ENCODE results near the gene TMEM117. TPM values are rescaled to one million over a fixed set of nuclear protein-coding genes. Genes with fewer than 3 reads are reported as not detected.

TMEM117 gene
- polyA plus RNA-seq, 1 donor (not counting 4 experiments of a cell fraction or from before 2014, with no cell fraction given), result 8.5 TPM

GRCh38 chr12:44015333-44015941 is 179.6 kb downstream of the TMEM117 start:
- Histone ChIP-seq H3K9me3 (ENCODE audit: control insufficient read depth, low read depth, low read length) (no peaks in the 10 kb centered on the region), H3K27ac (ENCODE audit: control insufficient read depth, insufficient read depth, low read length) (no peak overlapping the region), H3K4me1 (ENCODE audit: control insufficient read depth, extremely low read depth, insufficient read depth, low read length) (no peaks in the 10 kb centered on the region), H4K20me1 (ENCODE audit: control insufficient read depth, extremely low read depth, insufficient read depth, low read length) (no peaks in the 10 kb centered on the region), H3K36me3 (ENCODE audit: control insufficient read depth in 2 of 2, extremely low read depth in 1 of 2, insufficient read depth in 2 of 2, low read length in 2 of 2) (no peaks in the 10 kb centered on the region), H3K27me3 (ENCODE audit: control insufficient read depth, extremely low read depth, insufficient read depth, low read length) (no peaks in the 10 kb centered on the region), H2AFZ (ENCODE audit: control insufficient read depth, low read length) (no peak overlapping the region), H3K4me3 (ENCODE audit: control insufficient read depth in 2 of 3, extremely low read depth in 1 of 3, insufficient read depth in 2 of 3, low read depth in 1 of 3, low read length in 3 of 3) (no peak overlapping the region), H3K9me1 (ENCODE audit: control insufficient read depth, extremely low read depth, insufficient read depth, low read length) (no peaks in the 10 kb centered on the region), H3K9ac (ENCODE audit: control insufficient read depth, extremely low read depth, insufficient read depth, low read length) (no peak overlapping the region), H3K79me2 (ENCODE audit: control insufficient read depth, insufficient read depth, low read length) (no peaks in the 10 kb centered on the region), H3K4me2 (ENCODE audit: control insufficient read depth, extremely low read depth, insufficient read depth, low read depth, low read length) (no peak overlapping the region)
- DNase-seq (ENCODE audit: low read depth, low spot score) (peak; percentile 30), FAIRE-seq (no peak)
- dilution Hi-C loops (cut with MboI; ENCODE audit: extremely low pct_ligation_motif_present, low sequenced_read_pairs), result no loop called here
- TF ChIP-seq, protein P1, sequence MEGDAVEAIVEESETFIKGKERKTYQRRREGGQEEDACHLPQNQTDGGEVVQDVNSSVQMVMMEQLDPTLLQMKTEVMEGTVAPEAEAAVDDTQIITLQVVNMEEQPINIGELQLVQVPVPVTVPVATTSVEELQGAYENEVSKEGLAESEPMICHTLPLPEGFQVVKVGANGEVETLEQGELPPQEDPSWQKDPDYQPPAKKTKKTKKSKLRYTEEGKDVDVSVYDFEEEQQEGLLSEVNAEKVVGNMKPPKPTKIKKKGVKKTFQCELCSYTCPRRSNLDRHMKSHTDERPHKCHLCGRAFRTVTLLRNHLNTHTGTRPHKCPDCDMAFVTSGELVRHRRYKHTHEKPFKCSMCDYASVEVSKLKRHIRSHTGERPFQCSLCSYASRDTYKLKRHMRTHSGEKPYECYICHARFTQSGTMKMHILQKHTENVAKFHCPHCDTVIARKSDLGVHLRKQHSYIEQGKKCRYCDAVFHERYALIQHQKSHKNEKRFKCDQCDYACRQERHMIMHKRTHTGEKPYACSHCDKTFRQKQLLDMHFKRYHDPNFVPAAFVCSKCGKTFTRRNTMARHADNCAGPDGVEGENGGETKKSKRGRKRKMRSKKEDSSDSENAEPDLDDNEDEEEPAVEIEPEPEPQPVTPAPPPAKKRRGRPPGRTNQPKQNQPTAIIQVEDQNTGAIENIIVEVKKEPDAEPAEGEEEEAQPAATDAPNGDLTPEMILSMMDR (optimal IDR thresholded peaks at IDR 0.05 in 1 of 3, IDR thresholded peaks at IDR 0.05 in 1 of 3, conservative IDR thresholded peaks at IDR 0.05 in 1 of 3; ENCODE audit: extremely low read depth in 1 of 3, insufficient read depth in 2 of 3, low read length in 3 of 3), result peak in 2 of 3 experiments; percentile 38 to 46
- TF ChIP-seq EZH2 (IDR thresholded peaks at IDR 0.05; ENCODE audit: low read length), result no peak

- no peak overlapping the region for H3K4me2 ChIP-seq (ENCODE audit: control insufficient read depth, extremely low read depth, insufficient read depth, low read depth, low read length)
- TF ChIP-seq, protein P1 (optimal IDR thresholded peaks at IDR 0.05 in 1 of 3, IDR thresholded peaks at IDR 0.05 in 1 of 3, conservative IDR thresholded peaks at IDR 0.05 in 1 of 3; ENCODE audit: extremely low read depth in 1 of 3, insufficient read depth in 2 of 3, low read length in 3 of 3), result no peak
- no peak for TF ChIP-seq EZH2 (IDR thresholded peaks at IDR 0.05; ENCODE audit: low read length)
- H3K4me1 ChIP-seq (ENCODE audit: control insufficient read depth, extremely low read depth, insufficient read depth, low read length), result no peaks in the 10 kb centered on the region
- no peaks in the 10 kb centered on the region for H4K20me1 ChIP-seq (ENCODE audit: control insufficient read depth, extremely low read depth, insufficient read depth, low read length)
- H3K4me3 ChIP-seq (ENCODE audit: control insufficient read depth in 2 of 3, extremely low read depth in 1 of 3, insufficient read depth in 2 of 3, low read depth in 1 of 3, low read length in 3 of 3), result no peak overlapping the region
- H2AFZ ChIP-seq (ENCODE audit: control insufficient read depth, low read length), result no peak overlapping the region
- dilution Hi-C loops (cut with MboI; ENCODE audit: extremely low pct_ligation_motif_present, low sequenced_read_pairs), result no loop called here
- DNase-seq (ENCODE audit: low read depth, low spot score) (no peak), FAIRE-seq (no peak)
- no peaks in the 10 kb centered on the region for H3K27me3 ChIP-seq (ENCODE audit: control insufficient read depth, extremely low read depth, insufficient read depth, low read length)
- H3K36me3 ChIP-seq (ENCODE audit: control insufficient read depth in 2 of 2, extremely low read depth in 1 of 2, insufficient read depth in 2 of 2, low read length in 2 of 2), result no peaks in the 10 kb centered on the region
- no peak overlapping the region for H3K27ac ChIP-seq (ENCODE audit: control insufficient read depth, insufficient read depth, low read length)
- no peaks in the 10 kb centered on the region for H3K9me1 ChIP-seq (ENCODE audit: control insufficient read depth, extremely low read depth, insufficient read depth, low read length)
- H3K9me3 ChIP-seq (ENCODE audit: control insufficient read depth, low read depth, low read length), result no peaks in the 10 kb centered on the region
- H3K79me2 ChIP-seq (ENCODE audit: control insufficient read depth, insufficient read depth, low read length), result no peaks in the 10 kb centered on the region
- no peak overlapping the region for H3K9ac ChIP-seq (ENCODE audit: control insufficient read depth, extremely low read depth, insufficient read depth, low read length)
Observed at GRCh38 chr12:44017216-44017615, 181.3 kb downstream of the TMEM117 start.

Data from keratinocyte (primary cell).